Left ventricle myocardium superior (tissue), 1 donor: Measurements from ENCODE around the gene CTIF. TPM values are rescaled to one million over a fixed set of nuclear protein-coding genes. Genes with fewer than 3 reads are reported as not detected.
"Not testable (repeated sequence)": the region's sequence is repeated elsewhere in the genome, so short reads cannot be mapped to it uniquely, and the experiment has no call there.

Experiments used
- ATAC-seq: fragments of 200-7000 bp; cut with Tn5 transposase; one replicate; pipeline ENCODE4 v1.9.1; 2020; ENCODE audit warnings: mild to moderate bottlenecking, moderate library complexity
- DNase-seq: peaks from one replicate; pipeline ENCODE4 v3.0.0-alpha.2; 2020
- intact Hi-C: fragments of 100-400 bp; cut with micrococcal nuclease; formaldehyde crosslinking; loops from one replicate; pipeline ENCODE4 v1.11.0; 2022
- total RNA-seq: library from RNA; stranded (reverse); fragmentation: NEBNext Ultra II Directional; extraction: Animal tissue kit (Norgen Biotek cat#: 25700); gene quantifications from one replicate; pipeline ENCODE4 v1.2.1, GENCODE V29; 2021
- donor health status: DM: no; HTN: yes; CAD: no; lungs with severe emphysema.

Gene CTIF
- total RNA-seq, 1 donor from 2014 or later, result 59.9 TPM

GRCh38 chr18:48645427-48646002 lies 106.7 kb downstream of the CTIF start:
- ATAC-seq (no peak), DNase-seq (no peak)
- intact Hi-C loops, result no loop called here

- intact Hi-C loops, result no loop called here
- ATAC-seq (no peak), DNase-seq (no peak)
Observed at GRCh38 chr18:48646976-48647375, 108.1 kb downstream of the CTIF start.

GRCh38 chr18:48649231-48649630 lies 110.4 kb downstream of the CTIF start:
- ATAC-seq (no peak), DNase-seq (no peak)
- intact Hi-C loops, result no loop called here

GRCh38 chr18:48654591-48654990 lies 115.8 kb downstream of the CTIF start:
- DNase-seq, ATAC-seq, intact Hi-C loops: not testable (repeated sequence)

GRCh38 chr18:48655508-48655907 lies 116.7 kb downstream of the CTIF start:
- intact Hi-C loops, result no loop called here
- peak; percentile 19 for ATAC-seq

GRCh38 chr18:48656176-48656575 lies 117.3 kb downstream of the CTIF start:
- DNase-seq, result no peak
- ATAC-seq, result no peak
- intact Hi-C loops, result no loop called here

More at GRCh38 chr18:48655508-48655907, 116.7 kb downstream of the CTIF start:
- no peak for DNase-seq

GRCh38 chr18:48656582-48656981 lies 117.8 kb downstream of the CTIF start:
- DNase-seq, result no peak
- intact Hi-C loops, result no loop called here
- ATAC-seq, result no peak

- ATAC-seq (peak; percentile 66), DNase-seq (no peak)
- intact Hi-C loops, result no loop called here
Observed at GRCh38 chr18:48657447-48658120, 118.8 kb downstream of the CTIF start.

GRCh38 chr18:48658721-48659120 lies 119.9 kb downstream of the CTIF start:
- ATAC-seq (no peak), DNase-seq (no peak)
- intact Hi-C loops, result no loop called here

- intact Hi-C loops, result loop anchor here (5.0 kb wide), 1 partner anchor 182 kb away; no protein-coding TSS in a partner anchor
- ATAC-seq (no peak), DNase-seq (no peak)
Observed at GRCh38 chr18:48659188-48660009, 120.6 kb downstream of the CTIF start.

- no peak for DNase-seq
- no peak for ATAC-seq
- intact Hi-C loops, result loop anchor here (5.0 kb wide), 1 partner anchor 183 kb away; no protein-coding TSS in a partner anchor
Observed at GRCh38 chr18:48660346-48661228, 121.8 kb downstream of the CTIF start.

GRCh38 chr18:48661421-48661820 lies 122.6 kb downstream of the CTIF start:
- DNase-seq (no peak), ATAC-seq (no peak)
- intact Hi-C loops, result loop anchor here (5.0 kb wide), 1 partner anchor 184 kb away; no protein-coding TSS in a partner anchor

- DNase-seq, result no peak
- ATAC-seq, result no peak
- intact Hi-C loops, result loop anchor here (5.0 kb wide), 1 partner anchor 185 kb away; no protein-coding TSS in a partner anchor
Observed at GRCh38 chr18:48662011-48662661, 123.3 kb downstream of the CTIF start.

- ATAC-seq (no peak), DNase-seq (no peak)
- intact Hi-C loops, result loop anchor here (5.0 kb wide), 1 partner anchor 186 kb away; no protein-coding TSS in a partner anchor
Observed at GRCh38 chr18:48663096-48663930, 124.5 kb downstream of the CTIF start.

GRCh38 chr18:48663931-48664847 lies 125.4 kb downstream of the CTIF start:
- intact Hi-C loops, result loop anchor here (5.0 kb wide), 1 partner anchor 187 kb away; no protein-coding TSS in a partner anchor
- DNase-seq (peak; percentile 80), ATAC-seq (peak; percentile 70)

- DNase-seq (no peak), ATAC-seq (no peak)
- intact Hi-C loops, result no loop called here
Observed at GRCh38 chr18:48665654-48666053, 126.8 kb downstream of the CTIF start.
